Epithelial cell of proximal tubule (primary cell): ENCODE measurements around the gene CCDC57. TPM values are rescaled to one million over a fixed set of nuclear protein-coding genes. Genes with fewer than 3 reads are reported as not detected.
A peak's percentile ranks its signal among the peaks of the same experiment; 100 is the strongest.

ENCODE experiments used
- DNase-seq: peaks from one replicate; pipeline ENCODE4 v3.0.0-alpha.2; 2011; ENCODE audit warnings: low read depth
- H3K4me3 ChIP-seq: 2 replicates; pipeline ENCODE4 v1.5.1; 2011; ENCODE audit warnings: low read depth, mild to moderate bottlenecking, low read length
- CTCF ChIP-seq: conservative IDR thresholded peaks from 2 replicates; pipeline ENCODE4 v1.5.1; 2012; ENCODE audit warnings: low read depth, mild to moderate bottlenecking, low read length
- total RNA-seq: library from RNA; depleted of rRNA; stranded (reverse); fragments of >200 nt; gene quantifications from 2 replicates; pipeline ENCODE4 v1.2.3, GENCODE V29; 2015

CCDC57 gene
- total RNA-seq, 1 donor from 2014 or later, result 10.8 TPM

- H3K4me3 ChIP-seq, result peak overlapping the region; percentile 98
- no peak for TF ChIP-seq CTCF
- no peak for DNase-seq
Observed at GRCh38 chr17:82228278-82228841, 15.7 kb upstream of the CCDC57 start.

GRCh38 chr17:82227629-82228277 is 15.1 kb upstream of the CCDC57 start:
- no peak for DNase-seq
- TF ChIP-seq CTCF, result no peak
- peak overlapping the region; percentile 98 for H3K4me3 ChIP-seq

- no peak overlapping the region for H3K4me3 ChIP-seq
- TF ChIP-seq CTCF, result no peak
- DNase-seq, result no peak
Observed at GRCh38 chr17:82226809-82227628, 14.4 kb upstream of the CCDC57 start.

DNA sequence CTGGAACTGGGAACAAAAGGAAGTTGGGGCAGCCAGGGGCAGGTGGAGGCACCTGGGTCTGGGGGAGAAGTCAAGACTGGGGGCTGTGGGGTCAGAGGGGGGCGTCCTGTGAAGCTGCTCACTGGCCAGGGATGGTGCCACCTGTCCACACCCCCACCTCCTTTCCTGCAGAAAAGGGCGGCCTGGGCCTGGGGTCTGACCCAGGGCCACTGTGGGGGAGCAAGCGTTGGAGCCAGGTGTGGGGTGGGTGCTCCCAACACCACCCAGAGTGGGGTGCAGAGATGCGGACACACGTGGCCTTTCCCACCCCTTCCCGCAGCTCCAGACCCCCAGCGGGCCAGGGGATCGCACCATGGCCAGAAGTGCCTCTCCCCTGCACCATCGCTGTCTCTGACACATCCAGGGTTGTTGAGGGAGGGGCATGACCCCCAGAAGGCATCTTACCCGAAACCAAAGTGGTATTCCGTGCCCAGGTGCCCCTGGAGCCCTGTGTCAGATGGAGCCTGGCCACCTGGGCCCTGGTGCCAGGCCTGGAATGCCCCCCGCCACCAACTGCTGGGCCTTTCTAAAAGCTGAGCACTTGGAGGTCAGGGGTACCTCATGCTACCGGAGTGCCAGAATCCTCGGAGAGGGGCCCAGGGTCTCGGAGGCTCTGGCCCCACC is 13.6 kb upstream of the CCDC57 start:
- DNase-seq, result no peak
- H3K4me3 ChIP-seq, result no peak overlapping the region
- TF ChIP-seq CTCF, result no peak

- no peak for TF ChIP-seq CTCF
- no peak for DNase-seq
- H3K4me3 ChIP-seq, result no peak overlapping the region
Observed at GRCh38 chr17:82225368-82226029, 12.9 kb upstream of the CCDC57 start.

DNA sequence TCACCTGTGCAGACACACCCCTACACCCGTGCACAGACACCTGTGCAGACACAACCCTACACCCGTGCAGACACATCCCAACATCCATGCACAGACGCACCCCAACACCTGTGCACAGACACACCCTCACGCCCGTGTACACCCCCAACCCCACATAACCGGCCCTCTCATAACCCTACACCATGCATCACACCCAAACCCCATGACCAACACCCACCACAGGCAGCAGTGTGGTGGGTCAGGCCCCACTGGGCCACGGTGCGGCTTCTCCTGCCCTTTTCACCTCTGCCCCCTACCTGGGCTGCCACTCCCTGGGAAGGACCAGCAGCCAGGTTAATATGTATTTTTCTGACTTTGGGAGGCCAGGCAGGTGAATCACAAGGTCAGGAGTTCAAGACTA is 12.0 kb upstream of the CCDC57 start:
- no peak overlapping the region for H3K4me3 ChIP-seq
- no peak for TF ChIP-seq CTCF
- no peak for DNase-seq
